Left renal cortex interstitium (tissue), 4 donors: ENCODE measurements around the gene TSPAN9. TPM values are rescaled to one million over a fixed set of nuclear protein-coding genes. Genes with fewer than 3 reads are reported as not detected.

ENCODE experiments used
- DNase-seq, 4 donors: peaks; one replicate each; pipeline ENCODE4 v3.0.0-alpha.2; 2013; ENCODE audit warnings: low read depth in 4 of 4, low spot score in 2 of 4, missing footprints in 1 of 4
- polyA plus RNA-seq, 4 donors: library from polyadenylated mRNA; unstranded; fragments of 120-200 nt; gene quantifications; one replicate each; pipeline ENCODE4 v1.2.1, GENCODE V29; 2013; ENCODE audit not compliant: insufficient read length in 4 of 4

TSPAN9 gene
- polyA plus RNA-seq, 4 donors, result 81.7 to 105 (median 95.4) TPM

DNA sequence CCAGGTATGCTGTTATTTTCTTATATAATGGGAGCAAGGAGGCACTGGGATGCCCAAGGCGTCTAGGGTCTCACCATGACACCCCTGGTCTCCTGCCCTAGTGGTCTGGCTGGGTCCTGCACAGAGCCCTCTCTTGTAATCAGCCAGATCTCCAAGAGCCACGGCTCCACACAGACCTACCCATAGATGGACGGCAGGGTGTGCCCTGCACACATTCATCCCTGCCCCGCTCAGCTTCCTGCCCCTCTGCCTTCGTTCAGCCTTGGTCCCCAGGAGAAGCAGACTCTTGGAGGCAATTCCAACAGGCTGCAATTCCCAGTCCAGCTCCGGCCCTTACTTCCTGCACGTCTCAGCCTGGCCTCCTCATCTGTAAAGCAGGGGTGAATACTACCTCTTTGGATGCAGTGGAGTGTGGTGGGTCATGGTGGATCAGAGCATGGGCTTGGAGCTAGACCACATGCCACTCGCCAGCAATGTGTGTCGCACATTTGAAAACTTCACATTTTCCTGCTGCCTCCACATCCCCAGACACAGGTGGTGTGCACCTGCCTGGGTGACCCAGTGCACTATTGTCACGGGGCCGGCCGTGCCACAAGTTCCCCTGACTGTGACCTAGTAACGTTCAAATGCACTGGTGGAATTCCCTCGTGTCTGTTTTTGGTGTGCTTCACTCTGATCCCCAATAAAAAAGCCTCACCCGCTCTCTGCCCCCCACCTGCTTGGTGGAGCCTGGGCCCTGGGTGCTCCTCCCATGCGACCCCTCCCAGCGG, 242.7 kb downstream of the TSPAN9 start:
- no peak for DNase-seq

DNA sequence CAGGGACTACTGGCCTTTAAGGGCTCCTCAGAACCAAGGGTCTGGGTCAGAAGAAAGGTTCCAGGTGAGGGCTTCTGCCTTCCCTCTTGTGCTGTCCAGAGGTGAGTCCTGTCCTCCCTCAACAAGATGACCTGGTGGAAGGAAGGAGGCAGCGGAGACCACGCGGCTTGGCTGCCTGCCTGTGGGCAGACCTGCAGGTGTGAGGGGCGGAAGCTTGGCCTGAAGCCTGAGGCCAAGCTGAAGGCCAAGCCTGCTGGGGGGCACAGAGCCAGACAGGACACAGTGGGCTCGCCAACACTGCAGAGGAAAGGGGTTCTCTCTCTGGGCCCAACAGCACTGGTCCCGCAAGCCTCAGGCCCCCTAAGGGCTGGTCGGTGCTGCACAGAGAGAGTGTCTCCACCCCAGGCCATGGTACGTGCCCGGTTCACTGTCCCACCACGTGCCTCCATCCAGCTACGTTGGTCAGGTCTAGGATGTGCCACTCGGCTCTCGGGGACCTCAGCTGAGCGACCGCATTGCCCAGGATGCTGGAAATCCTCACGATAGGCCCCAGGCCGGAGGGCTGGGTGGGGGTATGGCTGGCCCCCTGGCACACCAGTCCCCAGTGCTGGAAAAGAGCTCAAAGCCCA, 243.8 kb downstream of the TSPAN9 start:
- DNase-seq, result no peak

DNA sequence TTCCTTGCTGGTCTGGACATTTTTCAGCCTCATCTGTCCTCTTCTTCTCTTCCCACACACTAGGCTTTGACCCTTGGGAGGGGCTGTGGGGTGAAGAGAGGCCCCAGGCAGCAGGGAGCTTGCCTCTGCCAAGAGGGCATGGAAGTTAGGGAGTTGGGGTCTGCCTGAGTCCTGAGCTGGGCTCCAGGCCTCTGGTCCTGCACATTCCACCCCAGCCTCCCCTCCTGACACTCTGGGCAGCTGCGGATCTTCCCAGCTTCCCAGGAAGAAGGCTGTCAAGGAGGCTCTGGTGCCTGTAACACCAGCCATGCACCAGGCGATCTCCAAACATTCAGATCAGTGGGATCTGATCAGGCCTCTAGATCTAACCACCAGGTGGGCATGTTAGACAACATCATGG, 244.7 kb downstream of the TSPAN9 start:
- DNase-seq, result no peak

DNA sequence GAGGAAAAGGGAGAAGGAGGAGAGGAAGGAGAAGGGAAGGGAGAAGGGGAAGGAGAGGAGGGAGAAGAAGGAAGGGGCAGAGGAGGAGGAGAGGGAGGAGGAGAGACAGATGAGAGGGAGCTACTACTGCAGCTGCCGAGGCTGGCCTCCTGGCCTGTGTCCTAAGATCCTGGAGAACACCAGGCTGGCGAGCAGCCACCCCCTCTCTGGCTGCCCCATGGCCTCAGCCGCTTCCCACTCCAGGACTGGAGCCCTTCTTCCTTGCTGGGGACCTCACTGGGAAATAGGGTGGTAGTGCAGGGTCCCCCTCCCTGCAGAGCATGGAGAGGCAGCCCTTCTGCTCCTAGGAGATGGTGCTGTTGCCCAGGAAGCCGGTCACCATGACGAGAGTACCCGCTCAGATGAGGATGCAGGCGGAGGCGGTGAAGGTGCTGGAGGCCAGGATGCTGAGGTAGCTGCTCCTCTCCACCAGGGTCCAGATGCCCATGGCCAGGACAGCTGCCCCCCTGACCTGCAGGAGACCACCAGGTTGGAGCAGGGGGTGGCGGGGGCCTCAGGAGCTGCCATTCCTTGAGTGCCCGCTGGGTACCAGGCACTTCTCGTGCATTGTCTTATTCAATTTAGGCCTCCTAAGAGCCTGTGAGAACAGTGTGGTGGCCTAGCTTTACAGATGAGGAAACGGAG, 246.0 kb downstream of the TSPAN9 start:
- DNase-seq, result no peak

DNA sequence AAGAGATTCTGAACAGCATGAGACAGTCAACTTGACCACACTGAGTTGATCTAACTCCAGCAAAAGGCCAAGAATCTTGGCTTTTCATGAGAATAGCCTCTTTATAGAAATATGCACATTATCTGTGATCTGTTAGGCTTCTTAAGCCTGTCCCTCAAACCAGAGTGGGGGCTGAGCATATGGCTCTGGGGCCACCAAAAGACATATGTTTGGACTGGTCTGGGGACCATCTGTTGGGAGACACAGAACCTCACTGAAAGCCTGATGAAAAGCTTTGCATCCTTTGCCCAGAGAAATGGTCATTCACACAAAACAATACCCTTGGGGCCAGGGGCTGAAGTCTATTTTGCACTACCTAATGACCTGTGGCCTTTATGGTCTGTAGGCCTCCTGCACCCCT, 248.6 kb downstream of the TSPAN9 start:
- DNase-seq, result no peak

DNA sequence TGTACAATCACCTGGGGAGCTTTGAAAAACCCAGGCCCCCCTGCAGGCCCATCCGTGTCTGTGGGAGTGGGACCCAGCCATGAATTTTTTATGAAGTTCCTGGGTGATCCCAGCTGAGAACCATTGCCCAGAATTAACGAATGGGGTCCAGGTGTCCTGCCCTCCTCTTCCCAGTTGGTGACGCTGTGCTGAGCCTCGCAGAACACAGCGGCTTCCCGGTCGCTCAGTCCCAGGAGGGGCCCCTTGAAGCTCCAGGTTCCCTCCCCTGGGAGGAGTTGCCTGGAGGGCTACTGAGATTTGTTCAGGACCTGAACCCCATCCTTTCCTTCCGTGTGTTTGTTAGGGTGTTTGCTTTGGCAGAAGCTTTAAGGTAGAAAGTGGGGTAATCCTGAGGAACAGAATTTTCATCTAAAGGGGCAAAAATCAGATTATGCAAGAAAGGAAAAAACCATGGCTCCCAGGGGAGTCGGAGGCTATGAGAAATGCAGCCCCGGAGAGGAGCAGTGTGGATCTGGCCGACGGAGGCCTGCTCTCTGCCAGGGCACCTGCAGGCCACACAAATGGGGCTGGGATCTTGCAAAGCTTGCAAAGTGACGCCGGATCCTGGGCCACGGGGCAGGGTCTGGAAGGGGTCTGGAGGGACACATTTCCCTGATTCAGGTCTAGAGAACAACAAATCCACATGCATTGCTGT, 249.1 kb downstream of the TSPAN9 start:
- no peak for DNase-seq

DNA sequence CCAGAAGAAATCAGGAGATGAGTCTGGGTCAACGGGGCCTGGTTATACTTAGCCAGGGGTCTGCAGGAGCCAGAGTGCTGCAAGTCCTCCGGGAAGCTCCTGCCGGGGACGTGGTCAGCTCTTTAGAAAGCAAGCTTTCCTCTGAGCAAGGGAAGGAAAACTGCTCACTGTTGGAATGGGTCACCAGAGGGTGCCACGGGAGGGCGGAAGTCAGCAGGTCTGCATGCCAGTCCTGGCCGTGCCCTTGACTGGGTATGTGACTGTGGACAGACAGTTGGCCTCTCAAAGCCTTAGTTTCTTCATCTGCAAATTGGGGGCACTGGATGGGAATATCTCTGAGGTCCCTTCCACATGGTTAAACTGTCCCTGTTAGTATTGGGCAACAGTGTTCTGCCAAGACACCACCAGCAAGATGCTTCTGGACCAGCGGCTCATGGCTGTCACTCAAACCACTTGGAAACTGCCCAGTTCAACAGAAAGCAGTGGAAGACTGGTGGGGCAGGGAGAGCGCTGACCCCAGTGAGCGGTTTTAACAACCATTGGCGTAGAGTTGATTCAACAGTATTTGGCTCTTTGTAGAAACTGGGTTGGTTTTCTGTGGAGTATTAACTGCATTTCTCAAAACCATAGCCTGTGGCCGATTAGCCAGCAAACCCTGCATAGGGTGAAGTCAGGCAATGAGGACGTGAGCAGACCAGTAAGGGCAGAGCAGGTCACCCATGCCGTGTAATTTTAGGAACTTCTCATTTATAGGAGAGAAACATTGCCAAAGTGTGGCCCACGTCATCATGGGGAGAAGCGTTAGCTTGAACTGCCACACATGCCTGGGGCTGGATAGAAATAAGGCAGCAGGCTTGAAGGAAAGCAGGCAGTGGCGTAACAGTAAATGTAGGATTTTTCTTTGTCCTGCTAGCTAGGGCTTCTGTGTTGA, 249.9 kb downstream of the TSPAN9 start:
- DNase-seq, result no peak

DNA sequence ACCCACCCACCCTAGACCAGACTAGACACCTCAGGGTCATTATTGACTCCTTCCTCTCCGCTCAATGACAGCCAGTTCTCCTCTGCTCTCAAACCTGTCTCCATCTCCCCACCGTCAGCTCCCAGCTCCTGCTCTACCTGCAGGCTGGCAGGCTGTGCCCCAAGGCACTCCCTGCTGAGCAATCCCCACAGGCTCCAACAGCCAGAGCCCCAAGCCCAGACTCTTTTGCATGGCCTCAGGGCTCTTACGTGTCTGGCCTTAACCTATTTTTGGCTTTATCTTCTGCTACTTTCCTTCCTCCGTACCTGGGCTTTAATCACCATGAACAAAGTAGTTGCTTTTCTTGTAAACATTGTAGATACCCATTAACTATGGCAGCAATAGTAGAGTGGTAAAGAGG, 250.9 kb downstream of the TSPAN9 start:
- no peak for DNase-seq

DNA sequence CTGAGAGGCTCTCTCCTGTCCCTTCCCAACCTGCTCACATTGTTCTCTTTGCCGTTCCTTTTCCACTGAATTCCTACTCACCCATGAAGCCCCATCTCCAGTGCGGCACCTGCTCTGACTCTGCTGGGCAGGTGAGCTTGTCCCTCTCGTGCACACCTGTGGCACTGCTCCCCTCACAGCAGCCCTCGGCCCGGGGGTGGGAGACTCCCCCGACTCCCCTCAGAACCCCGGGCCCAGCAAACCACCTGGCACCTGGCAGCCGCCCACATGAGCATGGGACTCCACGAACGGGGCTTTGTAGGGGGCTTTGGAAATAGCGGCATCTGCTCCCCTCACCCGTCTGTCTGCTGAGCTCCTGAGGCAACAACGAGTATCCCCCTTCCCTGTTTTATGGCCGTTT, 251.4 kb downstream of the TSPAN9 start:
- DNase-seq, result no peak

DNA sequence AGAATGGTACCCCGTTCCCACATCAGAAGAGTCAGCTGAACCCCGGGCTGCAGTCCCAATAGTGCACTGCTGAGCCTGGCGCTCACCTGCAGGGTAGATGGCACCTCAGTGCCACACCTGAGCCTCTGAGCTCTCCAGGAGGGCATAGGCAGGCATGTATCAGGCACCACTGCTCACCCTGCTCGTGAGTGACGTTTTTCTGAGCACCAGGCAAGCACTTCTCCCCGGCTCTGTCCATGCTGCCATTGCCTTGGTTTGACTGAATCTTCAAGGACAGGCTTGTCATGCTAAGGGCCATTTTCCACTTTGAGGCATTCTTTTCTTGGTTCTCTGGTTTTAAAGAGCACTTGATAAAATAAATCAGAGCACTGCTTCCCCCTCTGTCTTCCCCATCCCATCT, 252.2 kb downstream of the TSPAN9 start:
- DNase-seq, result no peak

DNA sequence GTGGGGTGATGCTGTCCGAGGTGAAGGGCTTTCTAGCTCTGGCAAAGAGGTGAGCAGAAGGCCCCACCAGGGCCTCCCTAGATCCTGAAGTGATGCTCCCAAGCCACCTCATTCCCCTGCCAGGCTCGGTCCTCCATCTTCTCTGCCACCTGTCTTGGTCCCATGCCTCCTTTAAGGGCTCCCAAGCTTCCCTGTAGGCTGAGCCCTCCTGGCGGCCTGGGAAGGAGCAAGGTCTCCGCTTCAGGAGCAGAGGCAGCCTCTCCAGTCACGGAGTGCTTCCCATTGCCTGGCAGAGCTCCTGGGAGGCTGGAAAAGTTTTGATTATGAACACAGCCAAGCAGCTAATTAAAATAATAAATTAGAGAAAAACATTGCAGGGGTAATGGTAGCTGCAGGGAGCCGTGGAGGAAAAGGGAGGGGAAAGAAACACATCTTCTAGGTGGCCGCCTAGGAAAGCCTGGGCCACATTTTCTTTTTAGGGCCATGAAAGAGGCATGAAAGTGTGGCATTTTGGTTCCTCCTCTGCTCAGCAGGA, 253.9 kb downstream of the TSPAN9 start:
- DNase-seq, result no peak

DNA sequence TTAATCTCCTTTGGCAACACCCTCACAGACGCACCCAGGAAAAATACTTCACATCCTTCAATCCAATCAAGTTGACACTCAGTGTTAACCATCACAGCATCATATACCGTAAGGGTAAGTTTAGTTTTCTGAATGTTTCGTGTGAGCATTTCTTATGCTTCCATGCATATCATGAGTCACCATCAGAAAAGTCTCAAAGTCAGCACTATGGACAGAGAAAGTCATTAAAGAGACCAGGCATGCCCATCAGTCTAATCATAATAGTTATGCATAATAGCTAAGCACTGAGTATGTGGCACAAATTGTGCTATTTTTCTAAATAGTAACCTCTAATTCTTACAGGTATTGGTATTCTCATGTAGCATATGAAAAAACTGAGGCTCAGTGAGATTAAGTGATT, 255.0 kb downstream of the TSPAN9 start:
- no peak for DNase-seq

DNA sequence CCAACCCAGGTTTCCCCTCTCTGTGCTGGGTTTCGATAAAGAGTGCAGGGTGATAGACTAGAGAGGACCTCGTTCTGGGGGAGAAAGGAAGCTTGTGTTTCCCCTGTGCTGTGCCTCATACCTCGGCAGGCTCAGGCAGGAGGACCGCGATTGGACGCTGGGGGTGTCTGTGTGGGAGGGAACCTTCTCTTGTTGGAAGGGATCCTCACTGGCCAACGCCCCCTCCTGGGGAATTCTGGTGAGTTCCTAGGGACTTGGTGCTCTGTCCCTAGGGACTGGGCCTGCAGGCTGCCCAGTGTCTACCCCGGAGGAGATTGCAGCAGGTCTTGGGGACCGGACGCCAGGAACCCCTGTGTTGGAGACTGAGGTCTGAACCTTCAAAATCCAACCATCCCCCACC, 256.4 kb downstream of the TSPAN9 start:
- no peak for DNase-seq

DNA sequence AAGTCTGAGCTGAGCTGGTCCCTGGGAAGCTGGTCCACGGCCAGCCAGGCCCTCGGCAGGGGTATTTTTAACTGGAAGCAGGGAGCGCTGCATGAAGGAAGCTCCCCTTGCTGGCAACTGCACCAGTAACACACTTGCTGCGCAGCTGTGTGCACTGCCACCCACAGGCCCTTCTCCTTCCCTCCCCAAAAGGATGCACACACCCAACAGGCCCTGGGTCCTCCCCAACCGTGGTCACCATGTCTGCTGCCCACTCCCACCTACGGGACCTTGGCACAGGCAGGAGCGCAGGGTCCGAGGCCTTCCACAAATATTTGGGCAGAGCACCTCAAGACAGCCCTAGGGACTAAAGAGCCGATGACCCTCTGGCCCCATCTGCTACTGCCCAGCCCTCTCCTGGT, 256.8 kb downstream of the TSPAN9 start:
- no peak for DNase-seq

DNA sequence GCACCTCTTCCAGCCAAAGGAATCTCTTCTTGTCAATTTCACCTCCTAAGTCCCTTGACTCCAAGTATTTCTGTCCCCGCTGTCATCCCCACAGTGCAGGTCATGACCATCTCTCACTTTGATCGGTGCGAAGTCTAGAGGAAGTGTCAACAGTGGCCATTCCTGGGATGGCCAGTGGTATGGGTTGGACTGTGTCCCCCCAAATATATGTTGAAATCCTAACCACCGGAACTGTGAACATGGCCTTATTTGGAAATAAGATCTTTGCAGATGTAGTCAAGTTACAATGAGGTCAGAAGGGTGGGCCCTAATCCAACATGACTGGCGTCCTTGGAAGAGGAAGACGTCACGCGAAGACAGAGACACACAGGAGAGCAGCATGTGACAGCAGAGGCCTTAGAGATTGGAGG, 257.9 kb downstream of the TSPAN9 start:
- no peak for DNase-seq

Other genes starting within 250 kb of the TSPAN9 start
- 10 to 100 TPM; 31.1 to 39.5 (median 34.3) TPM for gene NRIP2, start 242.3 kb upstream of the TSPAN9 start, polyA plus RNA-seq
- gene TEX52, start 220.3 kb upstream of the TSPAN9 start, polyA plus RNA-seq, result 1 to 10 TPM in 2 of 4 donors, under 1 TPM in 2; 0.34 to 3.5 (median 1.5) TPM
- 10 to 100 TPM; 24.8 to 35.9 (median 33.0) TPM for gene FOXM1, start 200.2 kb upstream of the TSPAN9 start, polyA plus RNA-seq
- 10 to 100 TPM; 38.2 to 45.1 (median 41.1) TPM for gene RHNO1, start 200.2 kb upstream of the TSPAN9 start, polyA plus RNA-seq
- gene TULP3, start 186.5 kb upstream of the TSPAN9 start, polyA plus RNA-seq, result 10 to 100 TPM; 31.8 to 35.6 (median 33.4) TPM
- 10 to 100 TPM; 17.9 to 22.9 (median 21.5) TPM for gene TEAD4, start 118.0 kb upstream of the TSPAN9 start, polyA plus RNA-seq